Endothelial cell (in vitro differentiated cells): ENCODE results near the gene OR11H7. TPM values are rescaled to one million over a fixed set of nuclear protein-coding genes. Genes with fewer than 3 reads are reported as not detected.
"Not testable (repeated sequence)": the region's sequence is repeated elsewhere in the genome, so short reads cannot be mapped to it uniquely, and the experiment has no call there.

Source experiments
- DNase-seq: peaks from one replicate; pipeline ENCODE4 v3.0.0; 2021; ENCODE audit warnings: low spot score
- H3K27ac Mint-ChIP-seq: one replicate; pipeline ENCODE4 v1.8.0; 2021; ENCODE audit warnings: mixed read lengths, inconsistent platforms; ENCODE audit not compliant: unreplicated experiment
- H3K27me3 Mint-ChIP-seq: one replicate; pipeline ENCODE4 v1.8.0; 2021; ENCODE audit warnings: mild to moderate bottlenecking, moderate library complexity, mixed read lengths, inconsistent platforms; ENCODE audit not compliant: unreplicated experiment
- H3K36me3 Mint-ChIP-seq: one replicate; pipeline ENCODE4 v1.8.0; 2021; ENCODE audit warnings: mild to moderate bottlenecking, low read depth, mixed read lengths, inconsistent platforms; ENCODE audit not compliant: unreplicated experiment
- H3K4me1 Mint-ChIP-seq: one replicate; pipeline ENCODE4 v1.8.0; 2021; ENCODE audit warnings: mild to moderate bottlenecking, mixed read lengths, inconsistent platforms; ENCODE audit not compliant: unreplicated experiment
- H3K4me3 Mint-ChIP-seq: one replicate; pipeline ENCODE4 v1.8.0; 2021; ENCODE audit warnings: mild to moderate bottlenecking, mixed read lengths, inconsistent platforms; ENCODE audit not compliant: unreplicated experiment
- H3K9me3 Mint-ChIP-seq: one replicate; pipeline ENCODE4 v1.8.0; 2021; ENCODE audit warnings: mixed read lengths, inconsistent platforms; ENCODE audit not compliant: unreplicated experiment
- total RNA-seq: library from RNA; stranded (reverse); fragmentation: NEBNext Ultra II Directional; extraction: Animal tissue kit (Norgen Biotek cat#: 25700); gene quantifications from one replicate; pipeline ENCODE4 v1.2.1, GENCODE V29; 2021; ENCODE audit not compliant: unreplicated experiment
- TF ChIP-seq, protein P1 (sequence below): fragments of 200-600 bp; sonication (generic); IDR thresholded peaks from one replicate; pipeline ENCODE4 v1.5.0; 2021; ENCODE audit warnings: antibody characterized with exemption; ENCODE audit not compliant: unreplicated experiment

OR11H7 gene
- total RNA-seq, 1 donor from 2014 or later = not detected

- no peaks in the 10 kb centered on the region for H3K27me3 Mint-ChIP-seq
- H3K27ac Mint-ChIP-seq = no peak overlapping the region
- DNase-seq = no peak
- no peak overlapping the region for H3K4me3 Mint-ChIP-seq
- H3K4me1 Mint-ChIP-seq = no peaks in the 10 kb centered on the region
- peaks cover 8% of the 10 kb centered on the region for H3K9me3 Mint-ChIP-seq
- TF ChIP-seq, protein P1, sequence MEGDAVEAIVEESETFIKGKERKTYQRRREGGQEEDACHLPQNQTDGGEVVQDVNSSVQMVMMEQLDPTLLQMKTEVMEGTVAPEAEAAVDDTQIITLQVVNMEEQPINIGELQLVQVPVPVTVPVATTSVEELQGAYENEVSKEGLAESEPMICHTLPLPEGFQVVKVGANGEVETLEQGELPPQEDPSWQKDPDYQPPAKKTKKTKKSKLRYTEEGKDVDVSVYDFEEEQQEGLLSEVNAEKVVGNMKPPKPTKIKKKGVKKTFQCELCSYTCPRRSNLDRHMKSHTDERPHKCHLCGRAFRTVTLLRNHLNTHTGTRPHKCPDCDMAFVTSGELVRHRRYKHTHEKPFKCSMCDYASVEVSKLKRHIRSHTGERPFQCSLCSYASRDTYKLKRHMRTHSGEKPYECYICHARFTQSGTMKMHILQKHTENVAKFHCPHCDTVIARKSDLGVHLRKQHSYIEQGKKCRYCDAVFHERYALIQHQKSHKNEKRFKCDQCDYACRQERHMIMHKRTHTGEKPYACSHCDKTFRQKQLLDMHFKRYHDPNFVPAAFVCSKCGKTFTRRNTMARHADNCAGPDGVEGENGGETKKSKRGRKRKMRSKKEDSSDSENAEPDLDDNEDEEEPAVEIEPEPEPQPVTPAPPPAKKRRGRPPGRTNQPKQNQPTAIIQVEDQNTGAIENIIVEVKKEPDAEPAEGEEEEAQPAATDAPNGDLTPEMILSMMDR = no peak
- peaks cover 7% of the 10 kb centered on the region for H3K36me3 Mint-ChIP-seq
These were observed 9.7 kb upstream of the OR11H7 start for GRCh38 chr14:20219033-20219432.

DNA sequence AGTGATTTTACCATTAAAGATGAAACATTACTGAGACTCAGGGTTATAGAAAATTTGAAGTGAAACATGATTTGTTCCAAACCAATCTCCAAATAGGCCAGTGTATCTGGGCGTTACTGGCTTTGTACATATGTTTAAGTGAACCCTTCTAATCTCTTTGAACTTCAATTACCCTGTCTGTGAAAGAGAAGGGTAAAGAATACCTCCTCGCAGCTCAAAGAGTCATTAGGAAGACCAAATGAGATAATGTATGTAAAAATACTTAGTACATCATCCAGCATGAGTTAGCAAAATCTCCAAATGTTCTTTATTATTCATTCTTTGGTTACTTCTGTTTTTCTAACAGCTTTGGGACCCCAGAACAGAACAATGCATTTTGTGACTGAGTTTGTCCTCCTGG lies 5.4 kb upstream of the OR11H7 start, which contains the start of gene OR11H6:
TSS of gene OR11H6 (plus strand) at position 301 of the 400 bp plus-strand sequence. CDS start at position 301, 0 bp downstream.
- H3K27me3 Mint-ChIP-seq = no peaks in the 10 kb centered on the region
- peaks cover 13% of the 10 kb centered on the region for H3K9me3 Mint-ChIP-seq
- H3K4me3 Mint-ChIP-seq = no peak within 1 kb of the TSS
- no peak for DNase-seq
- TF ChIP-seq, protein P1 = no peak
- H3K27ac Mint-ChIP-seq = no peak within 1 kb of the TSS
- no peaks in the 10 kb centered on the region for H3K36me3 Mint-ChIP-seq
- H3K4me1 Mint-ChIP-seq = no peaks in the 10 kb centered on the region

- not testable (repeated sequence) for H3K9me3 Mint-ChIP-seq, H3K4me3 Mint-ChIP-seq
These were observed 6.6 kb downstream of the OR11H7 start for GRCh38 chr14:20235415-20235814.

DNA sequence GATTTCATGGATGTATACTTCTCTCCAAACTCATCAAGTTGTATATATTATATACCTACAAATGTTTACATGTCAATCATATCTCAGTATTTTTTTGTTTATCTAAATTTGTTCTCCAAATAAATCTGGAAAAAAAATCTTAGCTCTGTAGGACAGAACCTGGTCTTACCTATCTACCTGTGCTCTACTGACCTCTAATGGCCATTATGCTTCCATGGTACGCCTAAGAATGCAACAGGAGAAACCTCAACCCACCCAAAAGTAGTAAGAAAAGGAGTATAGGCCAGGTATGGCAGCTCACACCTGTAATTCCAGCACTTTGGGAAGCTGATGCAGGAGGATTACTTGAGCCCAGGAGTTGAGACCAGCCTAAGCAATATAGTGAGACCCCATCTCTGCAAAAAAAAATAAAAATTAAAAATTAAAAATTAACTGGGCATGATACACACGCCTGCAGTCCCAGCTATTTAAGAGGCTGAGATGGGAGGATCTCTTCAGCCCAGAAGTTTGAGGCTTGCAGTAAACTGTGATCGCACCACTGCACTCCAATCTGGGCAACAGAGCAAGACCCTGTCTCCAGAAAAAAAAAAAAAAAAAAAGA lies 19.0 kb downstream of the OR11H7 start:
- TF ChIP-seq, protein P1 = no peak
- Mint-ChIP-seq H3K27ac (no peak overlapping the region), H3K36me3 (no peaks in the 10 kb centered on the region), H3K4me1 (no peaks in the 10 kb centered on the region), H3K4me3 (no peak overlapping the region), H3K27me3 (peaks cover 2% of the 10 kb centered on the region), H3K9me3 (peaks cover 20% of the 10 kb centered on the region)
- no peak for DNase-seq

More at GRCh38 chr14:20235415-20235814, 6.6 kb downstream of the OR11H7 start:
- not testable (repeated sequence) for H3K36me3 Mint-ChIP-seq, H3K4me1 Mint-ChIP-seq, H3K27ac Mint-ChIP-seq, DNase-seq, H3K27me3 Mint-ChIP-seq

DNA sequence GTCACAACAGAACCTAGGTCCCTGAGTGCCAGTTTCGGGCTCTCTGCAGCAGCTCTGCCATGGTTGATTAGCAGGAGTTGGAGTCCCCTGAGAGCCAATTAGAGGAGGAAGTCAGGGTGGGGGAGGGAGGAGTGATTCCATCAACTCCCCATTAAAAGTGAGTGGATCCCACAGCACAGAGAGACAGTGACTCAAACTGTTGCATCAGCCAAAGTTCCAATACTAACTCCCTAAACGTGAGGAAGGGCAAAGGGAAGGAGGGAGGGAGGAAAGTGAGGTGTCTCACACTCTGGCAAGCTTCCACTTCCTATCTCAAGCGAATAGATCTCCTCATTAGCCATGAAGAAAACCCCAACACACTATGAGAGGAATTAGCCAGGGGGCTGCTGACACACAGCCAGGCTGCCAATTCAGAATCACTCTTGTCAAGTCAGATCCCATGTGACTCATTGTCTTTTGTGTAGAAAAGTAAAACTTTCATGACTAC lies 33.9 kb downstream of the OR11H7 start:
- Mint-ChIP-seq H3K36me3 (no peaks in the 10 kb centered on the region), H3K27me3 (no peaks in the 10 kb centered on the region), H3K27ac (no peak overlapping the region), H3K4me1 (no peaks in the 10 kb centered on the region), H3K4me3 (no peak overlapping the region), H3K9me3 (peaks cover 4% of the 10 kb centered on the region)
- TF ChIP-seq, protein P1 = no peak
- DNase-seq = no peak

DNA sequence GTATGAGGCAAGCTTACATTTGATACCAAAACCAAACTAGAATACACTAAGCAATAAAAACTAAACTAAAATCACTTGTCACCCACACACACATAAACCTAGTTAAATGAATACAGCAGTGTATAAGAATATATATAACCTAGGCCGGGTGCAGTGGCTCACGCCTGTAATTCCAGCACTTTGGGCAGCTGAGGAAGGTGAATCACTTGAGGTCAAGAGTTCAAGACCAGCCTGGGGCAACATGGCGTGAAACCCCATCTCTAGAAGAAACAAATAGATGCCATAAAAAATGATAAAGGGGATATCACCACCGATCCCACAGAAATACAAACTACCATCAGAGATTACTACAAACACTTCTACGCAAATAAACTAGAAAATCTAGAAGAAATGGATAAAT lies 35.6 kb downstream of the OR11H7 start:
- not testable (repeated sequence) for H3K36me3 Mint-ChIP-seq, DNase-seq, H3K27me3 Mint-ChIP-seq, H3K4me1 Mint-ChIP-seq, H3K27ac Mint-ChIP-seq, H3K4me3 Mint-ChIP-seq, H3K9me3 Mint-ChIP-seq
